ENCODE data around the gene HABP2. TPM values are rescaled to one million over a fixed set of nuclear protein-coding genes. Genes with fewer than 3 reads are reported as not detected.

HABP2 gene
- total RNA-seq, 2 donors from 2014 or later: not detected

- Mint-ChIP-seq H3K27ac (no peak overlapping the region), H3K9me3 (no peaks in the 10 kb centered on the region), H3K4me3 (no peak overlapping the region), H3K4me1 (ENCODE audit: low read depth) (no peaks in the 10 kb centered on the region), H3K36me3 (ENCODE audit: insufficient read depth in 2 of 2) (no peaks in the 10 kb centered on the region), H3K27me3 (ENCODE audit: low read depth) (peaks cover 13% of the 10 kb centered on the region)
- DNase-seq (no peak), ATAC-seq (replicated peaks in 1 of 2) (no peak)
Measured at GRCh38 chr10:113532724-113533123, 20.1 kb upstream of the HABP2 start.

DNA sequence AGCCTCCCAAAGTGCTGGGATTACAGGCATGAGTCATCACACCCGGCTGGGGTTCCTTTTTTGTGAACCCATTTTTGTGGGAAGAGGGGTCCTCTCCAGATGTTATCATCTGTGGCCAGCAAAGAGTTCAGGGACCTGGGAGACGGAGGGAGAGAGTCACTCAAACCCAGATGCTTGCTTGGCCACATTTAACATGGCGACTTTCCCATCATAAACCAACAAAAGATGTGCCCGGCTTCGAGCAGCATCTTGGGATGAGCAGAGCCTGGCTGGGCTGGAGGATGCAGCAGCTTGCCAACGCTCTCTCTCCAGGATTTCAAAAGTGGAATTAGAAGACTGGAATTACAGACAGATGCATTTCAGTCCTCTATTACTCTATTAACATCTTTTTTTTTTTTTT is 19.1 kb upstream of the HABP2 start:
- Mint-ChIP-seq H3K4me3 (no peak overlapping the region), H3K27me3 (ENCODE audit: low read depth) (peaks cover 13% of the 10 kb centered on the region), H3K27ac (no peak overlapping the region), H3K36me3 (ENCODE audit: insufficient read depth in 2 of 2) (no peaks in the 10 kb centered on the region), H3K9me3 (no peaks in the 10 kb centered on the region), H3K4me1 (ENCODE audit: low read depth) (no peaks in the 10 kb centered on the region)
- ATAC-seq (replicated peaks in 1 of 2) (no peak), DNase-seq (no peak)

- Mint-ChIP-seq H3K27me3 (ENCODE audit: low read depth) (peaks cover 13% of the 10 kb centered on the region), H3K4me1 (ENCODE audit: low read depth) (no peaks in the 10 kb centered on the region), H3K27ac (no peak overlapping the region), H3K36me3 (ENCODE audit: insufficient read depth in 2 of 2) (no peaks in the 10 kb centered on the region), H3K9me3 (no peaks in the 10 kb centered on the region), H3K4me3 (no peak overlapping the region)
- peak in 1 of 2 donors; percentile 38 for ATAC-seq (replicated peaks in 1 of 2)
- no peak for DNase-seq
Measured at GRCh38 chr10:113534423-113534822, 18.4 kb upstream of the HABP2 start.

- ATAC-seq (replicated peaks in 1 of 2): no peak
- no peaks in the 10 kb centered on the region for H3K9me3 Mint-ChIP-seq
- no peaks in the 10 kb centered on the region for H3K4me1 Mint-ChIP-seq (ENCODE audit: low read depth)
- no peaks in the 10 kb centered on the region for H3K36me3 Mint-ChIP-seq (ENCODE audit: insufficient read depth in 2 of 2)
- H3K4me3 Mint-ChIP-seq: no peak overlapping the region
- peaks cover 18% of the 10 kb centered on the region for H3K27me3 Mint-ChIP-seq (ENCODE audit: low read depth)
- no peak for DNase-seq
- no peak overlapping the region for H3K27ac Mint-ChIP-seq
Measured at GRCh38 chr10:113537672-113538071, 15.2 kb upstream of the HABP2 start.

- no peak overlapping the region for H3K27ac Mint-ChIP-seq
- ATAC-seq (replicated peaks in 1 of 2): no peak
Measured at GRCh38 chr10:113538151-113538550, 14.7 kb upstream of the HABP2 start.

GRCh38 chr10:113539789-113540188 is 13.1 kb upstream of the HABP2 start:
- DNase-seq (no peak), ATAC-seq (replicated peaks in 1 of 2) (peak in 1 of 2 donors; percentile 26)
- H3K27me3 Mint-ChIP-seq (ENCODE audit: low read depth): peaks cover 18% of the 10 kb centered on the region
- no peak overlapping the region for H3K27ac Mint-ChIP-seq
- H3K36me3 Mint-ChIP-seq (ENCODE audit: insufficient read depth in 2 of 2): no peaks in the 10 kb centered on the region
- no peaks in the 10 kb centered on the region for H3K4me1 Mint-ChIP-seq (ENCODE audit: low read depth)
- H3K4me3 Mint-ChIP-seq: no peak overlapping the region
- H3K9me3 Mint-ChIP-seq: no peaks in the 10 kb centered on the region

More at GRCh38 chr10:113538151-113538550, 14.7 kb upstream of the HABP2 start:
- Mint-ChIP-seq H3K27me3 (ENCODE audit: low read depth) (peaks cover 16% of the 10 kb centered on the region), H3K36me3 (ENCODE audit: insufficient read depth in 2 of 2) (no peaks in the 10 kb centered on the region), H3K4me3 (no peak overlapping the region), H3K4me1 (ENCODE audit: low read depth) (no peaks in the 10 kb centered on the region), H3K9me3 (no peaks in the 10 kb centered on the region)
- no peak for DNase-seq

DNA sequence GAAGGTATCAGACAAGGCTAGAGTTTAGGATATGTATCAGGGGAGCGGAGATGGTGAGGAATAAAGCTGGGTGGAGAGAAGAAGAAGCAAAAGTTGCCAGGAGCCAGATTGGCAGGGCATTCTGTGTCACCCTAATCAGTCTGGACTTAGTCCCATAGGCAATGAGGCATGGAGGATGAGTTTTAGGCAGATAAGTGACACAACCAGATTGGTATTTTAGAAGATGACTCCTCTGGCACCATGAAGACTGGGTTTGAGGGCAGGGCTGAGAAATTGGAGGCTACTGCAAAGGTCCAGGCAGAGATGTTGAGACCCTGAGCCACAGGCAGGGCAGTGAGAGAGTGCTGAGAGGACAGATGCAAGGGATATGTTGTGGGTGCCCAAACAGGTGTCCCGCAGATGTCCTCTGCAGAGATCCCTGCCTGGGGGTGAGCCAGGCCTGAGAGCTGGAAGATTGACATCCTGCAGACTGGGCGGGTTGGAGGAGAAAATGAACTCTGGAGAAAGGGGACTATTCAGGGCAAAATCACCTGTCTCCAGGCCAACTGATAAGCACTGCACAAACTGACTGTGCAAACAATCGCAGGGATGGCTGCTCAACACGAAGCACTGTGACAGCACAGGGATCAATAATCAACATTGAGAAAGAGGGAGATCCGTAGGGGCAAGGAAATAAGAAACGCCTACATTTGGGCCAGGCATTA is 11.9 kb upstream of the HABP2 start:
- Mint-ChIP-seq H3K36me3 (ENCODE audit: insufficient read depth in 2 of 2) (no peaks in the 10 kb centered on the region), H3K4me1 (ENCODE audit: low read depth) (no peaks in the 10 kb centered on the region), H3K27ac (no peak overlapping the region), H3K9me3 (no peaks in the 10 kb centered on the region), H3K4me3 (no peak overlapping the region), H3K27me3 (ENCODE audit: low read depth) (peaks cover 18% of the 10 kb centered on the region)
- ATAC-seq (replicated peaks in 1 of 2): no peak
- DNase-seq: no peak

GRCh38 chr10:113541549-113541927 is 11.3 kb upstream of the HABP2 start:
- Mint-ChIP-seq H3K27ac (no peak overlapping the region), H3K4me1 (ENCODE audit: low read depth) (no peaks in the 10 kb centered on the region), H3K9me3 (no peaks in the 10 kb centered on the region), H3K4me3 (no peak overlapping the region), H3K36me3 (ENCODE audit: insufficient read depth in 2 of 2) (no peaks in the 10 kb centered on the region), H3K27me3 (ENCODE audit: low read depth) (peaks cover 18% of the 10 kb centered on the region)
- DNase-seq (no peak), ATAC-seq (replicated peaks in 1 of 2) (no peak)

DNA sequence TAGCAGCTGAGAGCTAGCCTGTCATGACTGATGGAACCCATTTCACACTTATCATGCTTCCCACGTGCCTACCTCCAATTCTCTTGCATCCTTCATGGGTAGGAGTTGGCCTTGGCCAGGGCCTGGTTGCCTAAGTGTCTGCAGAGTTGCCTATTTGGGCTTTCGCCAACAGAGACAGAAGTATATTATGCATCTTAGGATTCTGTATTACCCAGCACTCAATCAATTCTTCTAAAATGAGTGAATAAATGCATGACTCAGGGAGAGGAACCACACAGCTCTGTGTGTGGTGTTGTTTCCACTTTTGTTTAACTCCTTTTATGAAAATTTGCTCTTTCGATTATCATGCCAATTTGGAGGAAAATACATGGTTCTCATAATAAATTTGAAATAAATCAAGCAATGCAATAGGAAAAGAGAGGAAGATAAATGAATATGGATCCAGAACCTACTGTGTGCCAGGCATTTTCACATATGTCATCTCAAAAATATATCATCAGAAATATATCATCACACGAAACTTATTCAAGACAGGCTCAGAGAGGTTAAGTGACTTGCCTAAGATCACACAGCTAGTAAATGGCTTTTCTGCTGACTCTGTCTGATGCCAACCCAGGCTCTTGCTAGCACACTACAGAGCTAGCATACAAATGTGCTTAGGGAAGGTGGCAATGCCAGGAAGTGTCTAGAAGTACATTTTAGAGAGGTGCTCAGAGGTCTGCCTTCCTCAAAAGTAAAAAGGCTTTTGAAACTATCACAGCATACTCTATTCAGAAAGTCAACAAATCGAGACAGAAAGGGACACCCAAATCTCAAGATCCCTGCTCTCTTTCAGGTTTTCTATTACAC is 9.5 kb upstream of the HABP2 start:
- ATAC-seq (replicated peaks in 1 of 2): no peak

DNA sequence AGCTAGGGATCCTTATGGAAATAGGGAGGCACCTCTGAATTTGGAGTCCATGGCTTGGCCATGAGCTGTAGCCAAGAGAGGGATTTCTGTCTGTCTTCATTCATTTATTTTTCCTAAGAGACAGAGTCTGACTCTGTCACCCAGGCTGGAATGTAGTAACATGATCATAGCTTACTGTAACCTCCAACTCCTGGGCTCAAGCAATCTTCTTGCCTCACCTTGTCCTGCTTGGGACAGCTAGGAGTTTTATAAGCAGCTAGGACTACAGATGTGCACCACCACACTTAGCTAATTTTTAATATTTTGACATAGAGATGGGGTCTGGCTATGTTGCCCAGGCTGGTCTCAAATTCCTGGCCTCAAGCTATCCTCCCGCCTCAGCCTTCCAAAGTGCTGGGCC is 8.5 kb upstream of the HABP2 start:
- H3K27ac Mint-ChIP-seq: no peak overlapping the region
- DNase-seq (no peak), ATAC-seq (replicated peaks in 1 of 2) (no peak)
- no peaks in the 10 kb centered on the region for H3K36me3 Mint-ChIP-seq (ENCODE audit: insufficient read depth in 2 of 2)
- no peaks in the 10 kb centered on the region for H3K4me1 Mint-ChIP-seq (ENCODE audit: low read depth)
- H3K9me3 Mint-ChIP-seq: no peaks in the 10 kb centered on the region
- peaks cover 18% of the 10 kb centered on the region for H3K27me3 Mint-ChIP-seq (ENCODE audit: low read depth)
- no peak overlapping the region for H3K4me3 Mint-ChIP-seq

More for the DNA sequence above, 9.5 kb upstream of the HABP2 start:
- H3K9me3 Mint-ChIP-seq: no peaks in the 10 kb centered on the region
- H3K27ac Mint-ChIP-seq: no peak overlapping the region
- no peaks in the 10 kb centered on the region for H3K36me3 Mint-ChIP-seq (ENCODE audit: insufficient read depth in 2 of 2)
- no peak overlapping the region for H3K4me3 Mint-ChIP-seq
- no peaks in the 10 kb centered on the region for H3K4me1 Mint-ChIP-seq (ENCODE audit: low read depth)
- H3K27me3 Mint-ChIP-seq (ENCODE audit: low read depth): peaks cover 18% of the 10 kb centered on the region
- no peak for DNase-seq

DNA sequence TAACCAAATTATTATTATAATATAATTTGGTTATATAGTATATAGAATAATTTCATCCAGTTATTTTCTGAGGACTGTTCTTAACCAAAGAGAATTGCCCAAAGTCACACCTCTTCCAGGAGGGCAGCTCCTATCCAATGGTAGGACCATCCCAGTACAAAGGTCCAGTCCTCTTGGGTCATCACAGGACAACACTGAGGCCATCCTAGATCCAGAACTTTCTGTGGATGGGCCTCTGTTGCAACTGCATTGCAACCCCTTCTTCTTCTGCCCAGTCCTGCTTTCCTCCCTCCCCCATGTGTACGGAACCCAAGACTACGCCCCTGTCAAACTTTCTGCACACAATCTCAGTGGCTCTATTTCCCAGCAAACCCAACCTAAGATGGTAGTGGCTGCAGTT is 5.4 kb upstream of the HABP2 start:
- Mint-ChIP-seq H3K27ac (no peak overlapping the region), H3K27me3 (ENCODE audit: low read depth) (peaks cover 18% of the 10 kb centered on the region), H3K4me3 (no peak overlapping the region), H3K9me3 (no peaks in the 10 kb centered on the region), H3K4me1 (ENCODE audit: low read depth) (no peaks in the 10 kb centered on the region), H3K36me3 (ENCODE audit: insufficient read depth in 2 of 2) (no peaks in the 10 kb centered on the region)
- ATAC-seq (replicated peaks in 1 of 2) (no peak), DNase-seq (no peak)

DNA sequence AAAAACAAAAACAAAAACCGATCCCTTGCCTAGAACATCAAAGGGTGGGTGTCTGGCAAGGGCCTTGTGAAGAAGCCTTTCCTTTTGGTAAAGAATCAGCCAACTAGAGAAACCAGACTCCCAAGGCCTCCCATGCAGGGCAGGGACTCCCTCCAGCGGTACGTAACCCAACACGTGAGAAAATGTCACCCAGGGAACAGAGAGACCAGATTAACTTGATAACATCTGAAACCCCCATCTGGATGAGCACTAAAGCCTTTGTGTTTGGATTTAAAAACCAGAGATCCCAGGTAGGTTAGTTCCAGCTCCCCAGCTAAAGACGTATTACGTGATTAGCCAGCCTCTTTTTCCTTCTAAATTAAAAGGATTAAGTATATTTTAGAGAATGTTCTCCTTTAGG is 3.0 kb upstream of the HABP2 start:
- ATAC-seq (replicated peaks in 1 of 2): no peak
- Mint-ChIP-seq H3K4me3 (no peak overlapping the region), H3K27me3 (ENCODE audit: low read depth) (peaks cover 25% of the 10 kb centered on the region), H3K36me3 (ENCODE audit: insufficient read depth in 2 of 2) (no peaks in the 10 kb centered on the region), H3K27ac (no peak overlapping the region), H3K9me3 (no peaks in the 10 kb centered on the region), H3K4me1 (ENCODE audit: low read depth) (no peaks in the 10 kb centered on the region)
- no peak for DNase-seq

GRCh38 chr10:113550365-113550764 is 2.5 kb upstream of the HABP2 start:
- Mint-ChIP-seq H3K27me3 (ENCODE audit: low read depth) (peaks cover 25% of the 10 kb centered on the region), H3K9me3 (no peaks in the 10 kb centered on the region), H3K36me3 (ENCODE audit: insufficient read depth in 2 of 2) (no peaks in the 10 kb centered on the region), H3K4me1 (ENCODE audit: low read depth) (no peaks in the 10 kb centered on the region), H3K27ac (no peak overlapping the region), H3K4me3 (no peak overlapping the region)
- DNase-seq (no peak), ATAC-seq (replicated peaks in 1 of 2) (no peak)

Measured in activated T-cell treated with anti-CD3 and anti-CD28 coated beads, Interleukin-2, amount 50 U/mL, for 72 hours (primary cell).